ENCODE measurements around the gene NHERF1.

The NHERF1 gene

GRCh38 chr17:74798239-74798707 is 49.8 kb downstream of the NHERF1 start:
- TF ChIP-seq CTCF (IDR thresholded peaks at IDR 0.05; ENCODE audit: insufficient read depth, low read depth, low read length, missing control alignments), result no peak
- H3K4me3 ChIP-seq (ENCODE audit: low read depth, low read length), result no peak overlapping the region
- DNase-seq (ENCODE audit: low read depth), result no peak

GRCh38 chr17:74799097-74799496 is 50.7 kb downstream of the NHERF1 start:
- TF ChIP-seq CTCF (IDR thresholded peaks at IDR 0.05; ENCODE audit: insufficient read depth, low read depth, low read length, missing control alignments), result no peak
- H3K4me3 ChIP-seq (ENCODE audit: low read depth, low read length), result no peak overlapping the region
- no peak for DNase-seq (ENCODE audit: low read depth)

- DNase-seq (ENCODE audit: low read depth), result no peak
Measured at GRCh38 chr17:74800531-74800930, 52.1 kb downstream of the NHERF1 start.

GRCh38 chr17:74801896-74802295 is 53.5 kb downstream of the NHERF1 start:
- DNase-seq (ENCODE audit: low read depth), result no peak
- no peak overlapping the region for H3K4me3 ChIP-seq (ENCODE audit: low read depth, low read length)
- TF ChIP-seq CTCF (IDR thresholded peaks at IDR 0.05; ENCODE audit: insufficient read depth, low read depth, low read length, missing control alignments), result no peak

More at GRCh38 chr17:74800531-74800930, 52.1 kb downstream of the NHERF1 start:
- no peak for TF ChIP-seq CTCF (IDR thresholded peaks at IDR 0.05; ENCODE audit: insufficient read depth, low read depth, low read length, missing control alignments)
- H3K4me3 ChIP-seq (ENCODE audit: low read depth, low read length), result no peak overlapping the region

GRCh38 chr17:74803388-74803930 is 55.0 kb downstream of the NHERF1 start:
- DNase-seq (ENCODE audit: low read depth), result no peak
- TF ChIP-seq CTCF (IDR thresholded peaks at IDR 0.05; ENCODE audit: insufficient read depth, low read depth, low read length, missing control alignments), result no peak
- H3K4me3 ChIP-seq (ENCODE audit: low read depth, low read length), result no peak overlapping the region

- TF ChIP-seq CTCF (IDR thresholded peaks at IDR 0.05; ENCODE audit: insufficient read depth, low read depth, low read length, missing control alignments), result no peak
- H3K4me3 ChIP-seq (ENCODE audit: low read depth, low read length), result no peak overlapping the region
- no peak for DNase-seq (ENCODE audit: low read depth)
Measured at GRCh38 chr17:74803971-74804370, 55.5 kb downstream of the NHERF1 start.

- TF ChIP-seq CTCF (IDR thresholded peaks at IDR 0.05; ENCODE audit: insufficient read depth, low read depth, low read length, missing control alignments), result no peak
- no peak for DNase-seq (ENCODE audit: low read depth)
Measured at GRCh38 chr17:74804683-74805082, 56.3 kb downstream of the NHERF1 start.

More at GRCh38 chr17:74804683-74805082, 56.3 kb downstream of the NHERF1 start:
- no peak overlapping the region for H3K4me3 ChIP-seq (ENCODE audit: low read depth, low read length)

Measured in GM12865 (cell line).